ENCODE data around the gene A4GALT.

Gene A4GALT

GRCh38 chr22:42717197-42717928, 3.3 kb downstream of the A4GALT start:
- H3K4me3 ChIP-seq (ENCODE audit: low read depth in 1 of 2, low read length in 1 of 2), result no peak overlapping the region
- no peak overlapping the region for H3K27ac ChIP-seq
- H3K4me1 ChIP-seq (ENCODE audit: control insufficient read depth in 1 of 2, insufficient read depth in 1 of 2, low read depth in 1 of 2, low read length in 1 of 2), result peaks cover 6 to 7% of the 10 kb centered on the region in 2 experiments
- H3K9me3 ChIP-seq, result no peaks in the 10 kb centered on the region
- TF ChIP-seq CTCF (IDR thresholded peaks at IDR 0.05), result no peak
- peaks cover 81% of the 10 kb centered on the region for H3K27me3 ChIP-seq
- no peaks in the 10 kb centered on the region for H3K36me3 ChIP-seq

- no peak overlapping the region for H3K27ac ChIP-seq
- TF ChIP-seq CTCF (IDR thresholded peaks at IDR 0.05), result no peak
- H3K4me3 ChIP-seq (ENCODE audit: low read depth in 1 of 2, low read length in 1 of 2), result no peak overlapping the region
- H3K9me3 ChIP-seq, result no peaks in the 10 kb centered on the region
- no peaks in the 10 kb centered on the region for H3K36me3 ChIP-seq
- H3K27me3 ChIP-seq, result peaks cover 81% of the 10 kb centered on the region
- peaks cover 6 to 7% of the 10 kb centered on the region in 2 experiments for H3K4me1 ChIP-seq (ENCODE audit: control insufficient read depth in 1 of 2, insufficient read depth in 1 of 2, low read depth in 1 of 2, low read length in 1 of 2)
Measured at GRCh38 chr22:42716649-42717127, 4.0 kb downstream of the A4GALT start.

GRCh38 chr22:42716221-42716620, 4.4 kb downstream of the A4GALT start:
- H3K27ac ChIP-seq, result no peak overlapping the region

GRCh38 chr22:42714768-42715390, 5.8 kb downstream of the A4GALT start:
- Histone ChIP-seq H3K9me3 (no peaks in the 10 kb centered on the region), H3K4me1 (ENCODE audit: control insufficient read depth in 1 of 2, insufficient read depth in 1 of 2, low read depth in 1 of 2, low read length in 1 of 2) (peaks cover 0 to under 1% of the 10 kb centered on the region in 2 experiments), H3K36me3 (no peaks in the 10 kb centered on the region), H3K4me3 (ENCODE audit: low read depth in 1 of 2, low read length in 1 of 2) (no peak overlapping the region), H3K27me3 (peaks cover 70% of the 10 kb centered on the region), H3K27ac (no peak overlapping the region)
- TF ChIP-seq CTCF (IDR thresholded peaks at IDR 0.05), result no peak

More at GRCh38 chr22:42716221-42716620, 4.4 kb downstream of the A4GALT start:
- Histone ChIP-seq H3K4me1 (ENCODE audit: control insufficient read depth in 1 of 2, insufficient read depth in 1 of 2, low read depth in 1 of 2, low read length in 1 of 2) (peaks cover 6 to 7% of the 10 kb centered on the region in 2 experiments), H3K4me3 (ENCODE audit: low read depth in 1 of 2, low read length in 1 of 2) (no peak overlapping the region), H3K36me3 (no peaks in the 10 kb centered on the region), H3K27me3 (peaks cover 81% of the 10 kb centered on the region), H3K9me3 (no peaks in the 10 kb centered on the region)
- TF ChIP-seq CTCF (IDR thresholded peaks at IDR 0.05), result no peak

GRCh38 chr22:42714308-42714707, 6.4 kb downstream of the A4GALT start:
- Histone ChIP-seq H3K9me3 (no peaks in the 10 kb centered on the region), H3K27ac (no peak overlapping the region), H3K4me3 (ENCODE audit: low read depth in 1 of 2, low read length in 1 of 2) (no peak overlapping the region), H3K27me3 (peaks cover 64% of the 10 kb centered on the region), H3K36me3 (no peaks in the 10 kb centered on the region), H3K4me1 (ENCODE audit: control insufficient read depth in 1 of 2, insufficient read depth in 1 of 2, low read depth in 1 of 2, low read length in 1 of 2) (no peaks in the 10 kb centered on the region)
- TF ChIP-seq CTCF (IDR thresholded peaks at IDR 0.05), result no peak

All from neutrophil (primary cell).